Subcutaneous preadipocyte (primary cell): ENCODE measurements around the gene NSF. TPM values are rescaled to one million over a fixed set of nuclear protein-coding genes. Genes with fewer than 3 reads are reported as not detected.

Experiments
- total RNA-seq: library from RNA; depleted of rRNA; stranded (reverse); fragments of >200 nt; gene quantifications from 2 replicates; pipeline ENCODE4 v1.2.3, GENCODE V29; 2012

Gene NSF
- total RNA-seq = 36.0 and 50.2 TPM in 2 replicates

GRCh38 chr17:46590157-46591146 lies at the start of gene NSF:
Gene NSF (plus strand): TSS chr17:46590669. CDS start chr17:46590776, 107 bp downstream.

GRCh38 chr17:46579083-46580075 lies 11.1 kb upstream of the NSF start, which contains the start of gene ARL17A:
Gene ARL17A (minus strand): TSS chr17:46579691. CDS start chr17:46576322, 3,369 bp downstream.

Other genes starting within 250 kb of the NSF start
- gene ARL17B, start 228.9 kb upstream of the NSF start, total RNA-seq = 2.9 and 4.3 TPM in 2 replicates
- gene LRRC37A2, start 78.2 kb upstream of the NSF start, total RNA-seq = 2.6 and 7.4 TPM in 2 replicates
- gene ARL17A, start 11.0 kb upstream of the NSF start, total RNA-seq = 3.7 and 11.7 TPM in 2 replicates
- gene WNT3, start 228.0 kb downstream of the NSF start, total RNA-seq = 0.37 and 0.39 TPM in 2 replicates